K562 (cell line): ENCODE results near the gene RERE. TPM values are rescaled to one million over a fixed set of nuclear protein-coding genes. Genes with fewer than 3 reads are reported as not detected.

Experiments
- CAMTA2 ChIP-seq: fragments of 250-450 bp; sonication (Bioruptor Pico); conservative IDR thresholded peaks from 2 replicates; pipeline ENCODE4 v1.5.1; 2022
- CHD4 ChIP-seq: fragments of 200-600 bp; sonication (generic); IDR thresholded peaks from 3 replicates; pipeline ENCODE4 v1.6.1; 2012; ENCODE audit warnings: low read depth, mild to moderate bottlenecking, mixed read lengths, low read length, inconsistent platforms; ENCODE audit not compliant: insufficient read depth, insufficient replicate concordance, poor library complexity, severe bottlenecking
- CHD7 ChIP-seq: fragments of 200-600 bp; sonication (generic); IDR thresholded peaks from one replicate; pipeline ENCODE4 v1.6.1; 2012; ENCODE audit warnings: mild to moderate bottlenecking, low read depth, low read length, inconsistent platforms
- CTCF ChIP-seq, 3 experiments: IDR thresholded peaks in 2 of 3; conservative IDR thresholded peaks in 1 of 3; 2 replicates each; pipeline ENCODE4 v1.5.1; 2011 to 2012; ENCODE audit warnings: low read length in 3 of 3, mild to moderate bottlenecking in 3 of 3, control low read depth in 2 of 3, improper control_type of control experiment in 1 of 3, inconsistent platforms in 1 of 3, low read depth in 1 of 3, mixed read lengths in 1 of 3, moderate library complexity in 1 of 3; ENCODE audit not compliant: insufficient read depth in 2 of 3
- GTF2E2 ChIP-seq: fragments of 200-800 bp; sonication (Bioruptor generic); IDR thresholded peaks from 2 replicates; pipeline ENCODE4 v1.6.1; 2016; ENCODE audit warnings: missing genetic modification characterization, missing compliant biosample characterization
- HES1 ChIP-seq: fragments of 450-650 bp; IDR thresholded peaks from 2 replicates; pipeline ENCODE4 v1.6.1; 2016; ENCODE audit warnings: low read depth, mild to moderate bottlenecking, moderate library complexity
- NR2C1 ChIP-seq, 2 experiments: fragments of 450-650 bp; IDR thresholded peaks; 2 replicates each; pipeline ENCODE4 v1.6.1; 2017; ENCODE audit warnings: mild to moderate bottlenecking in 2 of 2, antibody characterized with exemption in 1 of 2, inconsistent platforms in 1 of 2, missing compliant biosample characterization in 1 of 2, missing genetic modification characterization in 1 of 2
- SRSF3 ChIP-seq: fragments of 200-400 bp; formaldehyde crosslinking; IDR thresholded peaks from 2 replicates; pipeline ENCODE4 v1.6.1; 2016; ENCODE audit warnings: mild to moderate bottlenecking, low read length, moderate library complexity; ENCODE audit not compliant: insufficient read depth
- XRCC5 ChIP-seq: fragments of 200-400 bp; formaldehyde crosslinking; IDR thresholded peaks from 2 replicates; pipeline ENCODE4 v1.6.1; 2017; ENCODE audit warnings: low read depth, mild to moderate bottlenecking, low read length
- polyA plus RNA-seq, 8 experiments: library from polyadenylated mRNA; depleted of rRNA in 4 of 8; stranded (reverse) in 5 of 8; unstranded in 3 of 8; fragments of >200 nt; fragmentation: Nextera tagmentation in 2 of 8; fragmentation: Illumina TruSeq in 1 of 8; extraction: Ambion mirVana in 2 of 8; extraction: Trizol in 1 of 8; gene quantifications; 2 replicates each; pipeline versions ENCODE4 v1.2.1 to v1.2.3, GENCODE V29; 2011 to 2014; ENCODE audit warnings: inconsistent platforms in 1 of 8, missing spikeins in 1 of 8
- total RNA-seq, 7 experiments: library from RNA; depleted of rRNA in 6 of 7; stranded (reverse); fragments of >200 nt in 6 of 7; fragmentation: Illumina TruSeq in 2 of 7; extraction: Trizol in 2 of 7; gene quantifications; 2 replicates each; pipeline versions ENCODE4 v1.2.1 to v1.2.3, GENCODE V29; 2011 to 2021; ENCODE audit warnings: low replicate concordance in 1 of 7

The RERE gene
- total and polyA plus RNA-seq, 9 of the 15 experiments (the other 6 are each of a cell fraction or from before 2014, with no cell fraction given), result 3.0 to 51.5 (median 13.4) TPM

GRCh38 chr1:8525558-8526275 lies 291.7 kb downstream of the RERE start (continued):
- TF ChIP-seq CHD7 (no peak), HES1 (no peak), CHD4 (no peak), XRCC5 (peak; percentile 65; the same call in 1 of the 2 replicates), GTF2E2 (tag) (peak; percentile 32; the same call in 1 of the 2 replicates), CAMTA2 (no peak), NR2C1 (IDR thresholded peaks at IDR 0.05) (peak; percentile 71; the same call in 1 of the 2 replicates), NR2C1 (tag; IDR thresholded peaks at IDR 0.05) (peak; percentile 88; the same call in 1 of the 2 replicates), CTCF (IDR thresholded peaks at IDR 0.05 in 2 of 3, conservative IDR thresholded peaks at IDR 0.05 in 1 of 3; ENCODE audit: insufficient read depth in 2 of 3, low read depth in 1 of 3, low read length in 3 of 3) (peak in 1 of 3 experiments; percentile 4; a peak in 1 of 6 replicates), SRSF3 (no peak)
